ENCODE results near the gene POLN.

- TF ChIP-seq CTCF (IDR thresholded peaks at IDR 0.05): no peak
- no peak for TF ChIP-seq POLR2A (IDR thresholded peaks at IDR 0.05)
- TF ChIP-seq EP300 (IDR thresholded peaks at IDR 0.05): no peak
- no peak for TF ChIP-seq POLR2AphosphoS5 (IDR thresholded peaks at IDR 0.05)
These were observed 163.3 kb downstream of the POLN start for GRCh38 chr4:2078584-2078983.

Data from stomach (tissue), 4 donors.